ENCODE results near the gene HOXC6. TPM values are rescaled to one million over a fixed set of nuclear protein-coding genes. Genes with fewer than 3 reads are reported as not detected.

HOXC6 gene
- not detected in 2 replicates for total RNA-seq

GRCh38 chr12:54028314-54029201, at the start of gene HOXC6:
Gene HOXC6, plus strand, starts transcription at chr12:54028440. Its CDS starts 82 bp downstream, at chr12:54028522.
- intact Hi-C loops (cut with micrococcal nuclease) = no loop called here

GRCh38 chr12:53978477-53979356, 49.5 kb upstream of the HOXC6 start:
- intact Hi-C loops (cut with micrococcal nuclease) = loop anchor here (5.0 kb wide), 1 partner anchor 41 kb away; the partner anchor contains the start of gene HOXC13

- intact Hi-C loops (cut with micrococcal nuclease) = loop anchor here (5.0 kb wide), 1 partner anchor 52 kb away; the partner anchor contains the start of gene HOXC5
Measured at GRCh38 chr12:53980104-53980801, 48.0 kb upstream of the HOXC6 start.

- intact Hi-C loops (cut with micrococcal nuclease) = loop anchor here (5.0 kb wide), 1 partner anchor 51 kb away; the partner anchor contains the start of gene HOXC5
Measured at GRCh38 chr12:53980802-53981496, 47.3 kb upstream of the HOXC6 start.

- intact Hi-C loops (cut with micrococcal nuclease) = loop anchor here (5.0 kb wide), 1 partner anchor 50 kb away; the partner anchor contains the start of gene HOXC5
Measured at GRCh38 chr12:53981634-53982565, 46.3 kb upstream of the HOXC6 start.

DNA sequence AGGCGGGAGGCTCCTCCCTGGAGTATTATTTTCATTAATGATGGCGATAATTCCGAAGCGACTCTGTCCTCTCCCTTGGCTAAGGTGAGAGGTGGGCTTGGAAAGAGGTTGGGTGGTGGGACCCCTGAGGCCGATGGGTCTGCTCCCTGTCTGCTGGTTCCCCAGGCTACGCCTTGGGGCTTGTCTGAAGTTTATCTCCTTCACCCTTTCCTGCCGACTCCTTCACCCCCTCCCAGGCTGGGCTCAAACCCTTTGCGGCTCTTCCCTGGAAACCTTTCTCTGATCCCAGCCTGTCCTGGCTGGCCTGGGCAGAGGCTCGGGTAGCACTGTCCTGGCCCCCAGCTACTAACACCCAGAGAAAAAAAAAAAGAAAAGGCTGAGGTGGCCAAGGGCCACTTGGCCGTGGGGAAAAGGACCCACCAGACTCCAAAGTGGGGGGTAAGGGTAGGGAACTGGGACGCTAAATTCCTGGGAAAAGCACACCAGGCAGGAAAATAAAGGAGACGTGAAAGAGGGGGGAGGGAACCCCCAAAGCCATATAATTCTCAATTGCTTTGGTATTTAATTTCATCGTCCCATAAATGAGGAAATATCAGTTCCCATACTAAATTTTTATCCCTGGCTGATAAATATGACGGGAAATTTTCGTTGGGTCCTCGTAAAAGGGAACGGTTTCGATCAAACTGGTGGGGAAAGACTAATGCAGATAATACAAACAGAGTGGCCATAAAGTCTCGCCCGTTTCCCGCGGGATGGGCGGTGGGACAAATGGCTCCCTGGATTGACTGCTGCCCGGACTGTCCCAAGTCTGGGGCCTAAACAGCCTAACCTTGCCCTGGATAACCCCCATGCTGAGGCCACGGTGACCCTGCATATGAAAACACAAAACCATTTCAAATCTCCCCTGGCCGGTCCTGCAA, 45.3 kb upstream of the HOXC6 start:
- intact Hi-C loops (cut with micrococcal nuclease) = loop anchor here (5.0 kb wide), 1 partner anchor 49 kb away; the partner anchor contains the start of gene HOXC5

DNA sequence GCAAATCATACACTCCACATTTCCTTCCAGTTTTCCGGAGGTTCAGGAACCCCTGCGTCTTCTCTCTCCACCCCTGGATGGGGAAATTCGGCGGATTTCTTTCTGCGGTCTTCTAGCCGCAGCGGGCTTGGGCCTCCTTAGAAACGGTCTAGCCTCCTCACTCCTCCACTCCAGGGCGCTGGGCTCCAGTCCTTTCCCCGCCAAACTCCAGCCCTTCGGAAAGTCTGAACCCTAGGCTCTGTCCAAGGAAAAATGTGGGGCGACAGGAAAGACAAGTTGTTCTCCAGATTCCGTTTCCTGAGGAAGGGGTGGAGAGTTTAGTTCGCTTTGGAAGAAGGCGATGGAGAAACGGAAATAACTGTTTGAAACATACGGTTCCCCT, 44.7 kb upstream of the HOXC6 start:
- intact Hi-C loops (cut with micrococcal nuclease) = loop anchor here (5.0 kb wide), 1 partner anchor 49 kb away; the partner anchor contains the start of gene HOXC5

DNA sequence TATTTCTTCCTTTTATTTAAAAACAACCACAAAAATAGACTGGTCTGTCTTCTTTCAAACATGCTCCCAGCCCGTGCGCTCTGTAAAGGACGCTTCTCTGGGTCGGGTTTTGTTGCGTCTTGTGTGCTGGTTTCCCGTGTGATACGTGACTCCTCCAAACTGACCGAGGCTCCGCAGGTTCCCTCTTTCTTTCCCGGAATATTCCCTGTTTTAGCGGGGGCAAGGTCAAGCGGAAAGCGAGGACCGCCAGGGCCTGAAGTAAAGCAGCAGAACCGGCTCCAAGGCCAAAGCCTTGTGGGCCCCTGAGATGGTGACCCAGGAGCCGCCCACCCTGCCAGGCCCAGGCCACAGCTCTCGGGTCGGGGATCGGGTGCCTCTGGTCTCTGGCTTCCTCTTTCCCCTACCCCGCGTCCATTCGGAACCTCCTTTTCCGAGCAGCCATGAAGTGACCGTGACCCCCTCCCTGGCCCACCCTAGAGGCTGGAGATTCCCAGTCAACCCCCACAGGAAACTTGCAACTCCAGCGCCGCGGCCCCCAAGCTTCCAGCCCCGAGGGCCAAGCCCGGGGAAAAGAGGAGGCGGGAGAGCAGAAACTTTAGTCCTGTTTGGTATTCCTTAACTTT, 44.2 kb upstream of the HOXC6 start:
- intact Hi-C loops (cut with micrococcal nuclease) = loop anchor here (2.0 to 5.0 kb wide), 2 partner anchors 19 to 48 kb away; partner anchors contain the start of gene HOXC5

DNA sequence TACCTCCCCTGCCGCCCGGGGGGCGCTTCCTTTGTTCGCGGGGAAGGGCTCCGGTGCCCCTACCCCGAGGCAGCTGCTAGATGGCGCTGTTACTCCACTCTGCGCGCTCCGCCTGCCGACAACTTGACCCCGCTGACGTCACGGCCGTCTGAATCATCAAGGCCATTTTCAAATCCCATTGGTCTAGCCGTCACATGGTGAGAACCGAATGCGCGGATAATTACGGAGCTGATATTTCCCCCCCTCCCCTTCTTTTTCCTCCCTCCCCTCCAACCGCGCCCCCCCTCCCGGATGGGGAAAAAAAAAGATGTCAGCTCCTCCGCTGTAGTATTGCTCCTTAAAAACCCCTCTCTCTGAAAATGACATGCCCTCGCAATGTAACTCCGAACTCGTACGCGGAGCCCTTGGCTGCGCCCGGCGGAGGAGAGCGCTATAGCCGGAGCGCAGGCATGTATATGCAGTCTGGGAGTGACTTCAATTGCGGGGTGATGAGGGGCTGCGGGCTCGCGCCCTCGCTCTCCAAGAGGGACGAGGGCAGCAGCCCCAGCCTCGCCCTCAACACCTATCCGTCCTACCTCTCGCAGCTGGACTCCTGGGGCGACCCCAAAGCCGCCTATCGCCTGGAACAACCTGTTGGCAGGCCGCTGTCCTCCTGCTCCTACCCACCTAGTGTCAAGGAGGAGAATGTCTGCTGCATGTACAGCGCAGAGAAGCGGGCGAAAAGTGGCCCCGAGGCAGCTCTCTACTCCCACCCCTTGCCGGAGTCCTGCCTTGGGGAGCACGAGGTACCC, 43.1 kb upstream of the HOXC6 start, which contains the start of gene HOXC10:
HOXC10 (plus strand) TSS at position 246 of the 791 bp plus-strand sequence; CDS start at position 360, 114 bp downstream.
- intact Hi-C loops (cut with micrococcal nuclease) = loop anchor here (2.0 to 5.0 kb wide), 3 partner anchors 18 to 67 kb away; partner anchors contain the start of genes HOXC4 and HOXC5

DNA sequence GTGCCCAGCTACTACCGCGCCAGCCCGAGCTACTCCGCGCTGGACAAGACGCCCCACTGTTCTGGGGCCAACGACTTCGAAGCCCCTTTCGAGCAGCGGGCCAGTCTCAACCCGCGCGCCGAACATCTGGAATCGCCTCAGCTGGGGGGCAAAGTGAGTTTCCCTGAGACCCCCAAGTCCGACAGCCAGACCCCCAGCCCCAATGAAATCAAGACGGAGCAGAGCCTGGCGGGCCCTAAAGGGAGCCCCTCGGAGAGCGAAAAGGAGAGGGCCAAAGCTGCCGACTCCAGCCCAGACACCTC, 42.6 kb upstream of the HOXC6 start:
- intact Hi-C loops (cut with micrococcal nuclease) = loop anchor here (2.0 to 5.0 kb wide), 2 partner anchors 17 to 67 kb away; partner anchors contain the start of gene HOXC4

DNA sequence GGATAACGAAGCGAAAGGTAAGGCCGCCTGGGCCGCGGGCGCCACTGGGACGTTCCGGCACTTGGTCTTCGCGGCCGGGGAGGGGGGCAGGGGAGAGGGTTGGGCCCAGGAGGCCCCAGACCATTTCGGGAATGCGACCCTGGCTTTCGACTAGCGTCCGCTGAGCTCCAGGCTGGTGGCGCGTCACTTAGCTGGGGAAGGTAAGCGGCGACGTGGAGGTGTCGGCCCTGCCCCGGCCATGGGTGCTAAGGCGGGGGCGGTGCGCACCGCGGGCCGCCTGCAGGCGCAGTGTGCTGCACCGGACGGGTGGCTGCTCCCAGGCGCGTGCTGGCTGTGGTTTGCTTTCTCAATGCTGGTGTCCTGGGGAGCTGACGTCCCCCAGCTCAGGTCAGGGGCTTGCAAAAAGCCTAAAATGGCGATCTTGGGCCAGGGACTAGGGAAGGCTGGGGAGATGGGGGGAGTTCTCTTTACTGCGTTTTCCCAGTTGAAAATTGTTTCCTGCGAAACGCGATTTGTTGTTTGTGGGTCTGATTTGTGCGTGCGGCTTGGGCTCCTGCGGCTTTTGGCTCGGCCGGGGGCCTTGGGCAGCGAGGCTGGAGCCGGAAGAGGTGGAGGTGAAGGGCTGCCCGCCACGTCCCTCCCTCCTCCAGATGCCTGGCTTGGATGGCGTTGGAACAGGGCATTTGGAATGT, 42.1 kb upstream of the HOXC6 start:
- intact Hi-C loops (cut with micrococcal nuclease) = loop anchor here (2.0 to 5.0 kb wide), 2 partner anchors 17 to 66 kb away; partner anchors contain the start of gene HOXC4

DNA sequence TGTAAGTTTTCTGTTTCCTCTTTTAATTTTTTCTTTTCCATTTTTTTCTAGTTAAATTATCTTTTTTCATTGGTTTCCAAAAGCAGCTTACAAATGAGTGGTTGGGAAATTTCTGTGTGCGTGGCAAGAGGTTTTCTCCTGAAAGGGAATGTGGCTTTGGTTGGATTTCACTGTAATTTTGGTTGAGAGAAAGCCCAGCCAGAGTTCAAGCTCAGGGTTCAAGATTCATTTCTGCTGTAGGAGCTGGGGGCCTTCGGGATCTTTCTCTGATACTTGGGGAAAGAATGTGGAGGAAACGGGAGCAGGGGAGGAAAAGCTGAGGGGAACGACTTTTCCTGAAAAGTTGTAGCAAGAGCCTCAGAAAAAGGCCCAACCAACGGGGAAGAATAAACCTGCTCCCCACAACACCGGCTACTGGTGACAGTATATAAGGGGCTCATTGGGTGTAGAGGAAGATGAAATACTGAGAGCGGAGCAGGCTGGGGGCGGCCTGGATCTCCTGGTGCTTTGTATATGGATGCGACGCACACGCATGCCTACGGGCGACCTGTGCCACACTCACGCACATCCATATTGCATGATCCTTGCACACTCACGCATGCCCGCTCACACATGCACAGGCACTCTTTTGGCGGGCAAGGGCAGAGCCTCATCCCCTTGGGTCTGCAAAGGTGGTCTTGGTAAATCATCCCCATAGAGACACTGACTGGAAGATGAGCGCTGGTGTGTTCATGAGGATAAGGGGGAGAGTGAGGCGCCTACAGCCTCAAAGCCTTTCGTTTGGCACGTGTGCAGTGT, 41.4 kb upstream of the HOXC6 start:
- intact Hi-C loops (cut with micrococcal nuclease) = loop anchor here (5.0 kb wide), 1 partner anchor 65 kb away; the partner anchor contains the start of gene HOXC4

GRCh38 chr12:53987787-53988230, 40.4 kb upstream of the HOXC6 start:
- intact Hi-C loops (cut with micrococcal nuclease) = loop anchor here (5.0 kb wide), 1 partner anchor 64 kb away; the partner anchor contains the start of gene HOXC4

DNA sequence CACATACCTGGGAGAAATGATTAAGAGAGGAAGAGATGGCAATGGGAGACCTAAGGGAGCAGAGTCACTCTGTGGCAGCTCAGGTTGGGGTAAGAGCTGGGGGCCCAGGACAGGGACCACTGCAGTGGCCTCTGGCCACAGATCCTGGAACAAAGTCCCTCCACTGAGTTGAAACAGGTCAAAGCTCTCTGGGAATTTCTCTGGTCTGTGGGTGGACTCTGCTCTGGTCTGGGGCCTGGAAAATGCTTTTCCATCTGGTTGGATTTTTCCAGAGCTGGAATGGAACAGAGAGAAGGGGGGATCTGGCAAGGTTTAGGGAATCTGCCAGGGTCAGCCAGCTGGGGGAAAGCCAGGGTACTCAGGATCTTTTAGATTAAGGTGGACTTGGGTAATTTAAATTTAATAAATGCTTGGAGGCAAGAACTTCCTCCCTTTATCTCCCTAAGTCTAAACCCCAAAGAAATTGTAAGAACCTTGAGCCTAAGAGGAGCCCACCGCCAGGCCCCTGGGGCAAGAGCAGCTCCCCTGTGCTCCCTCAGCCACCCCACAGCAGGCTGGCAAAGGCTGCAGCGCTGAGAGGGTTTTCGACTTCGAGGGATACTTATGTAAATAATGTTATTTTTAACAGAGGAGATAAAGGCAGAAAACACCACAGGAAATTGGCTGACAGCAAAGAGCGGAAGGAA, 39.6 kb upstream of the HOXC6 start:
- intact Hi-C loops (cut with micrococcal nuclease) = loop anchor here (5.0 kb wide), 1 partner anchor 64 kb away; the partner anchor contains the start of gene HOXC4

Data from T-helper 2 cell treated with Interferon-gamma antibody and Interleukin-4, amounts not matched to agents 100 ng/mL and 5 ng/mL, for 36 hours (primary cell).